ENCODE measurements around the gene ANKRD55. TPM values are rescaled to one million over a fixed set of nuclear protein-coding genes. Genes with fewer than 3 reads are reported as not detected.

Gene ANKRD55
- total RNA-seq, 2 donors from 2014 or later: not detected

DNA sequence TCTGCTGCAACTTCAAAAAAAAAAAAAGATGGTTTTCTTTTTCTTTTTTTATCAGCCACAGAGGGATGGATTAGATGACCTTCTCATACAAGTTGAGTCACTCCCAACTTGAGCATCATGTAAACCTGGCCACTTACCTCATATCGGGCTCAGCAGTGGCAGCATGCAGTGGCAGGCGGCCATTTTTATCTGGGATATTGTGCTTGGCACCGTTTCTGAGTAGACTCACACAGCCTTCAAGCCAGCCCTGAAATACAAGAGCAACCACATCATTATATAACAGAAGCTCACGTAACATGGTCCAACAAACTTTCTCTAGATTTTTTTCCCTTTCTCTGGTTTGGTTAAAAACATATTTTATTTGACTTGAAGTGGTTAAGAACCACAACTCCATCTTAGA lies 62.6 kb downstream of the ANKRD55 start:
- no peak overlapping the region for H3K27ac ChIP-seq
- no peak overlapping the region for H3K9ac ChIP-seq (ENCODE audit: low read depth in 2 of 2, low read length in 2 of 2)
- H3K9me3 ChIP-seq: no peaks in the 10 kb centered on the region
- no peaks in the 10 kb centered on the region for H3K36me3 ChIP-seq
- H3K4me3 ChIP-seq: no peak overlapping the region
- TF ChIP-seq, protein P1, sequence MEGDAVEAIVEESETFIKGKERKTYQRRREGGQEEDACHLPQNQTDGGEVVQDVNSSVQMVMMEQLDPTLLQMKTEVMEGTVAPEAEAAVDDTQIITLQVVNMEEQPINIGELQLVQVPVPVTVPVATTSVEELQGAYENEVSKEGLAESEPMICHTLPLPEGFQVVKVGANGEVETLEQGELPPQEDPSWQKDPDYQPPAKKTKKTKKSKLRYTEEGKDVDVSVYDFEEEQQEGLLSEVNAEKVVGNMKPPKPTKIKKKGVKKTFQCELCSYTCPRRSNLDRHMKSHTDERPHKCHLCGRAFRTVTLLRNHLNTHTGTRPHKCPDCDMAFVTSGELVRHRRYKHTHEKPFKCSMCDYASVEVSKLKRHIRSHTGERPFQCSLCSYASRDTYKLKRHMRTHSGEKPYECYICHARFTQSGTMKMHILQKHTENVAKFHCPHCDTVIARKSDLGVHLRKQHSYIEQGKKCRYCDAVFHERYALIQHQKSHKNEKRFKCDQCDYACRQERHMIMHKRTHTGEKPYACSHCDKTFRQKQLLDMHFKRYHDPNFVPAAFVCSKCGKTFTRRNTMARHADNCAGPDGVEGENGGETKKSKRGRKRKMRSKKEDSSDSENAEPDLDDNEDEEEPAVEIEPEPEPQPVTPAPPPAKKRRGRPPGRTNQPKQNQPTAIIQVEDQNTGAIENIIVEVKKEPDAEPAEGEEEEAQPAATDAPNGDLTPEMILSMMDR (IDR thresholded peaks at IDR 0.05): no peak
- DNase-seq: no peak
- intact Hi-C loops (cut with DNase I): no loop called here
- H3K27me3 ChIP-seq: no peaks in the 10 kb centered on the region
- no peaks in the 10 kb centered on the region for H3K4me1 ChIP-seq

DNA sequence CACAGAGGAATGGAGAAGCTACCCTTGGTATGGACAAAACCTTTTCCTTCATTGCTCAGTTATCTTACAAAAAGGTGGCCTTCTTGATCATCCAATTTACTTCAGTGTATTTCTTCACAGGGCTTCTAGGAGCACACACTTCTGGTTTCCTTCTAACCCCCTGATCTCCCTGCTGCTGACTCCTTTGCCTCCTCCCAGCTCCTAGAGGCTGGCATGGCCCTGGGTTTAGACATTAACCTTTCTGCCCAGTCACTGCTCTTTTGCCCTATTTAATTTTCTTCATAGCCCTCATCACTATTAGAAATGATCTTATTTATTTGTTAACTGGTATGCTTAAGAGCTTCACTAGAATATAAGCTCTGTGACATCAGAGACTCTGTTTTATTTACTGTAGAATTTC lies 63.2 kb downstream of the ANKRD55 start:
- intact Hi-C loops (cut with DNase I): no loop called here
- Histone ChIP-seq H3K9ac (ENCODE audit: low read depth in 2 of 2, low read length in 2 of 2) (no peak overlapping the region), H3K9me3 (no peaks in the 10 kb centered on the region), H3K27me3 (no peaks in the 10 kb centered on the region), H3K27ac (no peak overlapping the region), H3K36me3 (no peaks in the 10 kb centered on the region), H3K4me3 (no peak overlapping the region), H3K4me1 (no peaks in the 10 kb centered on the region)
- TF ChIP-seq, protein P1 (IDR thresholded peaks at IDR 0.05): no peak
- DNase-seq: no peak

DNA sequence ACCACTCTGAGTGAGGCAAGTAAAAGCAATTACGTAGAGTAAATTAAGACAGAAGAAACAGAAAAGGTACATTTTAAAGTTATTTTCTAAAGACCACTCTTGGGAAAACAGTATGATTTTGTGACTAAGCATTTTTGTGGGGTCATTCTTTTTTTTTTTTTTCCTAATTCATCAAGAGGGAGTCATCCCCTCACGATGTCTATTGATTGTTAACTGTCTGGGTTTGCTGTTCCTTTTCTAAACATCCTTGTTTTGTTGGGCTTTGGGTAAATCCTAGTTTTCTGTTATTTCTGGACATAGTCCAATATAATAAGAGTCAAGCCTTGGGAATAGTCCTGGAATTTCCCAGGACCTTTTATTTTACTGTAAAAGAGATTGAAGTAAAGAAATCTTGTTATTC lies 63.8 kb downstream of the ANKRD55 start:
- H3K4me1 ChIP-seq: no peaks in the 10 kb centered on the region
- no peaks in the 10 kb centered on the region for H3K36me3 ChIP-seq
- H3K9ac ChIP-seq (ENCODE audit: low read depth in 2 of 2, low read length in 2 of 2): no peak overlapping the region
- TF ChIP-seq, protein P1 (IDR thresholded peaks at IDR 0.05): no peak
- DNase-seq: no peak
- intact Hi-C loops (cut with DNase I): no loop called here
- no peak overlapping the region for H3K27ac ChIP-seq
- no peak overlapping the region for H3K4me3 ChIP-seq
- no peaks in the 10 kb centered on the region for H3K9me3 ChIP-seq
- no peaks in the 10 kb centered on the region for H3K27me3 ChIP-seq

DNA sequence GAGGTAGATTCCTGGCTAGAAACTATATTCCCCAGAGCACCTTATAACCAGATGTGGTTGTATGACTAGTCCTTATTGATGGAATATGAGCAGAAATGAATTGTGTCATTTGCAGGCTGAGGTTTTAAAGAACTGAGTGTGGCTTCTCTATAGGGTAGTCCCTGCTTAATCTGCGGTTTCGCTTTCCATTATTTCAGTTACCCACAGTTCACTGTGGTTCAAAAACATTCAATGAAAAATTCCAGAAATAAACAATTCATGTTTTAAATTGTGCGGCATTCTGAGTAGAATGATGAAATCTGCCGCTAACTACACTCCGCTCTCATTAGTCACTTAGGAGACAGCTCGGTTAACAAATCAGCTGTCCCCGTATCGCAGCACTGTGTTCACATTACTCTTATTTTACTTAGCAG lies 65.1 kb downstream of the ANKRD55 start:
- H3K36me3 ChIP-seq: no peaks in the 10 kb centered on the region
- no peak overlapping the region for H3K27ac ChIP-seq
- no peak for DNase-seq
- no peaks in the 10 kb centered on the region for H3K27me3 ChIP-seq
- intact Hi-C loops (cut with DNase I): no loop called here
- TF ChIP-seq, protein P1 (IDR thresholded peaks at IDR 0.05): no peak
- H3K9me3 ChIP-seq: no peaks in the 10 kb centered on the region
- H3K4me3 ChIP-seq: no peak overlapping the region
- no peaks in the 10 kb centered on the region for H3K4me1 ChIP-seq
- no peak overlapping the region for H3K9ac ChIP-seq (ENCODE audit: low read depth in 2 of 2, low read length in 2 of 2)

DNA sequence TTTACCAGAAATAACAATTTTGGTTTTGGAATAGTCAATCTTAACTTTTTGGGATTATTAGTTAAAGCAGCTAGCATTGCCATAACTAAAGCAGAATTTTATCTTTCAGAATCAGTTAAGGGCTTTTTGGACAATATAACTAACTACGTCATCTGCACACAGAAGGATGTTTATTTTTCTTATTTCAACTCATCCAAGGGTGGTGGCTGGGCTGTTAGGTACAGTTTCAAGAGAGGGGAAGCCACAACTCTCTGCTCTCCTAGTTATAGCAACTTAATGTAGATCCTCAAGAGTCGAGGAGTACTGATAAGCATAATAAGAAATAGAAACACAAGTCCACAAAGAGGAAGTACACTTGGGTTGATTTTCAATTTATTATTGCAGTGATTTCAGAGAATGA lies 65.6 kb downstream of the ANKRD55 start:
- intact Hi-C loops (cut with DNase I): no loop called here
- Histone ChIP-seq H3K9ac (ENCODE audit: low read depth in 2 of 2, low read length in 2 of 2) (no peak overlapping the region), H3K27ac (no peak overlapping the region), H3K36me3 (no peaks in the 10 kb centered on the region), H3K9me3 (no peaks in the 10 kb centered on the region), H3K4me1 (no peaks in the 10 kb centered on the region), H3K4me3 (no peak overlapping the region), H3K27me3 (no peaks in the 10 kb centered on the region)
- TF ChIP-seq, protein P1 (IDR thresholded peaks at IDR 0.05): no peak
- DNase-seq: no peak

All from colonic mucosa (tissue), 4 donors.